C4-2B (cell line): Measurements from ENCODE around the gene CIB1.

Experiments used
- ZFX ChIP-seq: fragments of 450-650 bp; IDR thresholded peaks from 2 replicates; pipeline ENCODE4 v1.6.1; 2017
- TF ChIP-seq, protein P1 (sequence below): fragments of 450-650 bp; conservative IDR thresholded peaks from 2 replicates; pipeline ENCODE4 v1.5.1; 2017; ENCODE audit warnings: mild to moderate bottlenecking

DNA sequence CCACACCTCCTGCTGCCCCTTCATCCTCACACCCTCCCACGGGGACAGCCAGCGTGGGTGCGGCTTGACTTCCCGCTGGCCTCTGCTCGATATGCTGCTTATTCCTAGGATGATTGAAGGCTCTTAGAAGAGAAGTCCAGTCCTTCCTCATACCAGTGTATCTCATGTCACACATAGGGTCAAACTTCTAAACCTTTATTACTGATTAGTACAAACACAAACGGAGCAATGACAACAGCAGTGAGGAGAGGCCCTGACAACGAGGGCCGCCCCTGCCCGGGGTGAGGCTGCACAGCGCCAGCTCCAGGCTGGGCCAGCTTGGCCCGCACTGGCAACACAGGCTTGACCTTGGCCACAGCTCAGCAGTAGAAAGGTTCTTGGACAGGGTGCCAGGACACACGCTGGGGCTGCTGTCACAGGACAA lies 3.7 kb downstream of the CIB1 start:
- TF ChIP-seq, protein P1, sequence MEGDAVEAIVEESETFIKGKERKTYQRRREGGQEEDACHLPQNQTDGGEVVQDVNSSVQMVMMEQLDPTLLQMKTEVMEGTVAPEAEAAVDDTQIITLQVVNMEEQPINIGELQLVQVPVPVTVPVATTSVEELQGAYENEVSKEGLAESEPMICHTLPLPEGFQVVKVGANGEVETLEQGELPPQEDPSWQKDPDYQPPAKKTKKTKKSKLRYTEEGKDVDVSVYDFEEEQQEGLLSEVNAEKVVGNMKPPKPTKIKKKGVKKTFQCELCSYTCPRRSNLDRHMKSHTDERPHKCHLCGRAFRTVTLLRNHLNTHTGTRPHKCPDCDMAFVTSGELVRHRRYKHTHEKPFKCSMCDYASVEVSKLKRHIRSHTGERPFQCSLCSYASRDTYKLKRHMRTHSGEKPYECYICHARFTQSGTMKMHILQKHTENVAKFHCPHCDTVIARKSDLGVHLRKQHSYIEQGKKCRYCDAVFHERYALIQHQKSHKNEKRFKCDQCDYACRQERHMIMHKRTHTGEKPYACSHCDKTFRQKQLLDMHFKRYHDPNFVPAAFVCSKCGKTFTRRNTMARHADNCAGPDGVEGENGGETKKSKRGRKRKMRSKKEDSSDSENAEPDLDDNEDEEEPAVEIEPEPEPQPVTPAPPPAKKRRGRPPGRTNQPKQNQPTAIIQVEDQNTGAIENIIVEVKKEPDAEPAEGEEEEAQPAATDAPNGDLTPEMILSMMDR = no peak
- no peak for TF ChIP-seq ZFX
